Thoracic aorta (tissue), 2 donors: ENCODE results near the gene ADGRA3. TPM values are rescaled to one million over a fixed set of nuclear protein-coding genes. Genes with fewer than 3 reads are reported as not detected.

ENCODE experiments used
- ATAC-seq: fragments of 150-250 bp; one replicate; pipeline ENCODE4 v1.8.0; 2017; ENCODE audit warnings: low read depth; ENCODE audit not compliant: insufficient number of reproducible peaks, low FRiP score
- DNase-seq: peaks from one replicate; pipeline ENCODE4 v3.0.0-alpha.2; 2020; ENCODE audit warnings: low spot score
- H3K27ac ChIP-seq, 2 donors: fragments of 200-600 bp; sonication (generic); 1 replicate in 1 of 2; 2 replicates in 1 of 2; pipeline ENCODE4 v1.5.1; 2016; ENCODE audit warnings: mild to moderate bottlenecking in 2 of 2, moderate library complexity in 2 of 2
- H3K27me3 ChIP-seq: fragments of 200-600 bp; sonication (generic); replicated peaks from 2 replicates; pipeline ENCODE4 v1.6.0; 2016; ENCODE audit warnings: mild to moderate bottlenecking; ENCODE audit not compliant: insufficient read depth
- H3K36me3 ChIP-seq: fragments of 200-600 bp; sonication (generic); one replicate; pipeline ENCODE4 v1.5.1; 2016
- H3K4me1 ChIP-seq, 2 donors: fragments of 200-600 bp; sonication (generic); 1 replicate in 1 of 2; 2 replicates in 1 of 2; pipeline versions ENCODE4 v1.5.1 to v1.6.0; 2016; ENCODE audit warnings: low read depth in 2 of 2, mild to moderate bottlenecking in 1 of 2; ENCODE audit not compliant: control insufficient read depth in 1 of 2
- H3K4me3 ChIP-seq: fragments of 200-600 bp; sonication (generic); 2 replicates; pipeline ENCODE4 v1.5.1; 2016; ENCODE audit warnings: mild to moderate bottlenecking
- H3K9me3 ChIP-seq: fragments of 200-600 bp; sonication (generic); 2 replicates; pipeline ENCODE4 v1.5.1; 2016
- total RNA-seq, 2 donors: library from RNA; depleted of rRNA; stranded (reverse); fragments of >200 nt; gene quantifications; one replicate each; pipeline versions ENCODE4 v1.1.0 to v1.2.3, GENCODE V29; 2016
- TF ChIP-seq, protein P1 (sequence below): fragments of 200-600 bp; sonication (generic); IDR thresholded peaks from one replicate; pipeline ENCODE4 v1.5.1; 2019; ENCODE audit warnings: antibody characterized with exemption

Gene ADGRA3
- total RNA-seq, 2 donors from 2014 or later, result 15.7 to 43.6 TPM

DNA sequence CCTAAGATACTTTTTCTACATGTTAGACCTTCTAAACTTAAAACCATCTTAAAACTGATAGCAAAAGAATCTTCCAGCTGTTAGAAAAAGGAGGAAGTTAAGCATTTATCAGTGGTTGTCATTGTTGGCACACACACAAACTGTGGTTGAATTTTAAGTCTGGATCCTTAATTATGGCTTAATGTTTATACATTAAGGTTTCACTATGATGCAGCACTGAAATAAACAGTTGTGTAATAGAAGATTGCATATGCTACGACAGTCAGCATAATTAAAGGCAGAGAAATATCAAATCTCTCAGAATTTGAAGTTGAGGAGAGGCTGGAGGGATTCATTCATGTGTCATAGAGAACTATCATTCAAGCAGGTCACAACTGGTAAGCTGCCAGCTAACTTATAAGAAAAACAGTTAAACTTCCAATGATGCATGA lies 32.3 kb downstream of the ADGRA3 start:
- H3K9me3 ChIP-seq, result no peaks in the 10 kb centered on the region
- peaks cover 0 to 9% of the 10 kb centered on the region in 2 donors for H3K4me1 ChIP-seq
- DNase-seq (no peak), ATAC-seq (no peak)
- no peaks in the 10 kb centered on the region for H3K36me3 ChIP-seq
- H3K27ac ChIP-seq, result no peak overlapping the region
- no peak overlapping the region for H3K4me3 ChIP-seq
- TF ChIP-seq, protein P1, sequence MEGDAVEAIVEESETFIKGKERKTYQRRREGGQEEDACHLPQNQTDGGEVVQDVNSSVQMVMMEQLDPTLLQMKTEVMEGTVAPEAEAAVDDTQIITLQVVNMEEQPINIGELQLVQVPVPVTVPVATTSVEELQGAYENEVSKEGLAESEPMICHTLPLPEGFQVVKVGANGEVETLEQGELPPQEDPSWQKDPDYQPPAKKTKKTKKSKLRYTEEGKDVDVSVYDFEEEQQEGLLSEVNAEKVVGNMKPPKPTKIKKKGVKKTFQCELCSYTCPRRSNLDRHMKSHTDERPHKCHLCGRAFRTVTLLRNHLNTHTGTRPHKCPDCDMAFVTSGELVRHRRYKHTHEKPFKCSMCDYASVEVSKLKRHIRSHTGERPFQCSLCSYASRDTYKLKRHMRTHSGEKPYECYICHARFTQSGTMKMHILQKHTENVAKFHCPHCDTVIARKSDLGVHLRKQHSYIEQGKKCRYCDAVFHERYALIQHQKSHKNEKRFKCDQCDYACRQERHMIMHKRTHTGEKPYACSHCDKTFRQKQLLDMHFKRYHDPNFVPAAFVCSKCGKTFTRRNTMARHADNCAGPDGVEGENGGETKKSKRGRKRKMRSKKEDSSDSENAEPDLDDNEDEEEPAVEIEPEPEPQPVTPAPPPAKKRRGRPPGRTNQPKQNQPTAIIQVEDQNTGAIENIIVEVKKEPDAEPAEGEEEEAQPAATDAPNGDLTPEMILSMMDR, result no peak
- no peaks in the 10 kb centered on the region for H3K27me3 ChIP-seq

DNA sequence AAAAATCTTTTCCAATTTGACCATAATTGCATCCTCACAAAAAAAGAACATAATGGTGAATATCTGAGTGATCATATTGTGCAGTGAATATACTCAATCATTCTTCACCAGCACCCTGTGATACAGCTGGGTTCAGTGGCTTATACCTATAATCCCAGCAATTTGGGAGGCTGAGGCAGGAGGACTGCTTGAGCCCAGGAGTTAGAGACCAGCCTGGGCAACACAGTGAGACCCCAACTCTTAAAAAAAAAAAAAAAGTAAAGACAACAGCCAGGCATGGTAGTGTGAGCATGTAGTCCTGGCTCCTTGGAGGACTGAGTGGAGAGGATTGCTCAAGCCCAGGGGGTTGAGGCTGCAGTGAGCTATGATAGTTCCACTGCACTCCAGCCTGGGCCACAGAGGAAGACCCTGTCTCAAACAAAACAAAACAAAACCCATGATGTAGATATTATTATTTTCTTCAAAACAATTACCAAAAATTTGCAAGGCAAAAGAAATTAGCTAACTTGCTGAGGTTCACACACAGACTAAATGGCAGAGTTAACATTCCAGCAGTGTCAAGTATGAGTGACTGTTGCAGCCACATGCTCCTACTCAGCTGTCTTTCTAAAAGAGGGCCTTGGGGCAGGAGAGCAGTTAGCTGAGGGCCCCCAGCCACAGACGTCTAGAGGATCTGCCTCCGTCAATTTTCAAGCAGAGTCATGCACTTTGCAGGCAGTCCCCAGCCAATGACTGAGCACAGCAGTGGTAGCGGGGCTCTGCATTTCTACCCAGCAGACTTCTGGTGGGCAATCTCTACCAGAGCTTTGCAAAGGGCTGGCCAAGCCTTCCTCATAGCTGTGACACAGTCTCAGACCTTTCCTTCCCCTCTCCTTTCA lies 33.4 kb downstream of the ADGRA3 start:
- Histone ChIP-seq H3K4me1 (peaks cover 0 to 9% of the 10 kb centered on the region in 2 donors), H3K27me3 (no peaks in the 10 kb centered on the region)
- ATAC-seq, result no peak

DNA sequence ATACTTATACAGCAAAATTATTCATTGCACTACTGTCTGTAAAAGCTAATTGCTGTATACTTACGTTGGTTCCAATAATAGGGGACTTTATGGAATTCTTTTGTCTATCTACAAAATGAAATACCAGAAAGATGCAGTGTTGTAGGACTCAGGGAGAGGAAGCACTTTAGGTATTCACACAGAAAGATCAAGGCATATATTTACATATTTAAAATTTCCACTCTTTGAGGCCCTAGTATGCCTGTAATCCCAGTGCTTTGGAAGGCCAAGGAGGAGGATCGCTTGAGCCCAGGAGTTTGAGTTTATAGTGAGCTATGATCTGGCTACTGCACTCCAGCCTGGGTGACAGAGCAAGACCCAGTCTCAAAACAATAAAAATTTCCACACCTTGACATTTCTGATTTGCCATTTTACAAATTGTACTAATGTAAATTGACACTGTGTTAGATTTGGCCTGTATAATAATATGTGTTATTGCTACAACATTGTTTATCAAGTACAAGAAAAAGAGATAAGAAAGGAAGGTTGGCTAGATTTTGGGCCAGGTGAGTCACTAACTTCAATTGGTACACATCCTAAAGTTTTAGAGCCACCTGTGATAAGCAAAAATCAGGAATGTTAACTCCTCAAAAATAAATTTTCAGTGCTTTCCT lies 35.1 kb downstream of the ADGRA3 start:
- Histone ChIP-seq H3K4me1 (peaks cover 0 to 4% of the 10 kb centered on the region in 2 donors), H3K9me3 (no peaks in the 10 kb centered on the region)
- no peak for ATAC-seq

More for the DNA sequence above, 33.4 kb downstream of the ADGRA3 start:
- Histone ChIP-seq H3K9me3 (no peaks in the 10 kb centered on the region), H3K36me3 (no peaks in the 10 kb centered on the region), H3K27ac (no peak overlapping the region), H3K4me3 (no peak overlapping the region)
- DNase-seq, result no peak
- TF ChIP-seq, protein P1, result no peak

DNA sequence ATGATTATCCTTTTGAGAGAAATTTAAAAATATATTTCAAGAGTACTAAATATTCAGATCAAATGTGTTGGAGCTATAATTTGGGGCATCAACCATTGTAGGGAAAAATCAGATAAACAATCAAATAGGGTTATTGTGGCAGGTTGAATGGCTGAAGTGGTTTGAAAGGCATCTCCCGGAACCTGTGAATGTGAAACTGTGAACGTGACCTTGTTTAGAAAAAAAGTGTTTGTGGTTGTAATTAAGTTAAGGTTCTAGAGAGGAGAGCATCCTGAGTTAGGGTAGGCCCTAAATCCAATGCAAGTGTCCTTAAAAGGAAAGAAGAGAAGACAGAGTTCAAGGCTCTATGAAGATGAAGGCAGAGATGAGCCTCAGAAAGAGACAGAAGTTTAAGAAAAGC lies 37.4 kb downstream of the ADGRA3 start:
- DNase-seq (no peak), ATAC-seq (no peak)
- Histone ChIP-seq H3K36me3 (no peaks in the 10 kb centered on the region), H3K4me3 (no peak overlapping the region), H3K9me3 (no peaks in the 10 kb centered on the region), H3K27ac (no peak overlapping the region), H3K27me3 (no peaks in the 10 kb centered on the region), H3K4me1 (peaks cover 0 to 6% of the 10 kb centered on the region in 2 donors)
- TF ChIP-seq, protein P1, result no peak

More for the DNA sequence above, 35.1 kb downstream of the ADGRA3 start:
- Histone ChIP-seq H3K27me3 (no peaks in the 10 kb centered on the region), H3K27ac (no peak overlapping the region), H3K36me3 (no peaks in the 10 kb centered on the region), H3K4me3 (no peak overlapping the region)
- TF ChIP-seq, protein P1, result no peak
- no peak for DNase-seq

DNA sequence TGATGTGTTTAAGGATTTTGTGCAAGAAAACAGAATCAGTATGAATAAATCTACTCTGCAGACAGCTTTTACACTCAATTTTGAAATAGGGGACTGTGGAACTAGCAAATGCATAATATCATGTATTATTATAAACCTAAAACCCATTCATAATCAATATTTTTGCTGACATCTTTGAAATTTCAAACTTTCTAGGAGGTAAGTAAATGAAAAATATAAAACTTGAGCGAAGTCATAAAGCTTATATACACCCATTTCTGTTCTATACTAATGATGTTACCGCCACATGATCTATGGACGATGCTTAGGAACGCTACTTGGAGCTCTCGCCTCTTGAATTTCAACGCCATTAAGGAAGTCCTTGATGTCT lies 38.1 kb downstream of the ADGRA3 start:
- Histone ChIP-seq H3K9me3 (no peaks in the 10 kb centered on the region), H3K27me3 (no peaks in the 10 kb centered on the region)

More for the DNA sequence above, 38.1 kb downstream of the ADGRA3 start:
- Histone ChIP-seq H3K27ac (no peak overlapping the region), H3K36me3 (no peaks in the 10 kb centered on the region), H3K4me3 (no peak overlapping the region), H3K4me1 (peaks cover 0 to 6% of the 10 kb centered on the region in 2 donors)
- ATAC-seq (no peak), DNase-seq (no peak)
- TF ChIP-seq, protein P1, result no peak
